Gastrocnemius medialis (tissue), 4 donors: ENCODE measurements around the gene TBC1D5.

ENCODE experiments used
- CTCF ChIP-seq, 5 experiments: fragments of 450-650 bp in 3 of 5; fragments of 200-600 bp in 2 of 5; sonication (generic) in 2 of 5; IDR thresholded peaks in 4 of 5; conservative IDR thresholded peaks in 1 of 5; 1 replicate in 4 of 5; 2 replicates in 1 of 5; pipeline ENCODE4 v1.5.1; 2016 to 2019; ENCODE audit warnings: antibody characterized with exemption in 5 of 5, mild to moderate bottlenecking in 3 of 5, moderate library complexity in 3 of 5
- POLR2A ChIP-seq, 2 donors: fragments of 450-650 bp; IDR thresholded peaks; one replicate each; pipeline ENCODE4 v1.6.1; 2017; ENCODE audit warnings: antibody characterized with exemption in 2 of 2, mild to moderate bottlenecking in 2 of 2, moderate library complexity in 2 of 2

DNA sequence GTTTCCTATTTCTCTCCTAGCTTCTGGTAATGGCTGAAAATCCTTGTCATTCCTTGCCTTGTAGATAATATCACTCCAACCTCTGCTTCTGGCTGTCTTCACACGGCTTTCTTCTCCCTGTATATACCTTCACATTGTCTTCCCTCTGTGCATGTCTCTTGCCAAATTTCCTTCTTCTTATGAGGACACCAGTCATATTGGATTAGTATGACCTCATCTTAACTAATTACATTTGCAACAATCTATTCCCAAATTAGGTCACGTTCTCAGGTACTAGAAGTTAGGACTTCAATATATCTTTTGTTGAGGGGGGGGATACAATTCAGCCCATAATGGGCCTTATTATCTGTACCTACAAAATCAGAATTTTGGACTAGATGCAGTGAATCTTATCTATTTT, 440.3 kb downstream of the TBC1D5 start:
- TF ChIP-seq CTCF (IDR thresholded peaks at IDR 0.05 in 4 of 5, conservative IDR thresholded peaks at IDR 0.05 in 1 of 5) (no peak), POLR2A (IDR thresholded peaks at IDR 0.05) (no peak)
